Measurements from ENCODE around the gene UQCRH.
"Not testable (repeated sequence)": the region's sequence is repeated elsewhere in the genome, so short reads cannot be mapped to it uniquely, and the experiment has no call there.

Gene UQCRH

DNA sequence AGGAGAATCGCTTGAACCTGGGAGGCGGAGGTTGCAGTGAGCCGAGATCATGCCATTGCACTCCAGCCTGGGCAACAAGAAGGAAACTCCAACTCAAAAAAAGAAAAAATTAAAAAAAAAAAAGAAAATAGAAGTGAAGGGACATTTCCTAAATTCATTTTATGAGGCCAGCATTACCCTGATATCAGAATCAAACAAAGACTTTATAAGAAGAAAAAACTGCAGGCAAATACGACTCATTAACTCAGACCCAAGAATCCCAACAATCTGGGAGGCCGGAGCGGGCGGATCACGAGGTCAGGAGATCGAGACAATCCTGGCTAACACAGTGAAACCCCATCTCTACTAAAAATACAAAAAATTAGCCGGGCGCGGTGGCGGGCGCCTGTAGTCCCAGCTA is 33.9 kb downstream of the UQCRH start:
- not testable (repeated sequence) for DNase-seq

DNA sequence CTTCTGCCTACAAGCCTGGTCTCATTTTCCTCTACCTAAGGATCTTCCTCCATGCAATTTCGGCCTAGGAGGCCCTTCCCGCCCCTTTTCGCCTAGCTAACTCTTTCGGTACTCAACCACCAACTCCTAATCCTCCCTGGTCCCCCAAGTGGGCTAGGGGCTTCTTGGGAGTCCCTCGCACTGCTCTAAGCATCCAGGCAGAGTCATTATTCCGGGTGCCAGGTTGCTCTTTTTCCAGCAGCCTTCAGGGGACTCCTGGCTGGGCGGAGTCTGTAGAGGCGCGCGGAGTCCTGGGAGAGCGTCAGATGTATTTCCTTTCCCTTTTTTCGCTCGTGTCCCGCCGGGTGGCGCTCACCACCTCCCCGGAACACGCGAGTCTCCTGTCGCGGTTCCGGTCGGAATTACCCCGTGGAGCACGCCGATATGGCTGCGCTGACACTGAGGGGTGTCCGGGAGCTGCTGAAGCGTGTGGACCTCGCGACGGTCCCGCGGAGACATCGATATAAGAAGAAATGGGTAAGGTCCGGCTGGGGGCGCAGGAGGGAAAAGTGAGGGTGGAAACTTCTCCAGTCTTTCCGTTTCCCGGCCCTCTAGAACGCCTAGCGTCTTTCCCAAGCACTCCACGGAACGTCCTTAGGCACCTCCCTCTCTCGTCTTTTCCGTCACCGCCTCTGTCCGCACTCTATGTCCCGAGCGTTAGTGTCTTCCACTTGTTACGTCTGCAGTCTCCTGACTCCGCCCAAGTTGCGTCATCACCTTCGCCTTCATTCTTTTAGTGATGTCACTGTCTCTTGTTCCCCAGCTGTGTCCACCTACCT is 37.1 kb downstream of the UQCRH start, which contains the start of gene NSUN4:
Gene NSUN4, plus strand, starts transcription at position 404 of the 818 bp plus-strand sequence. Its CDS starts 20 bp downstream, at position 424.
- DNase-seq: peak; percentile 82

DNA sequence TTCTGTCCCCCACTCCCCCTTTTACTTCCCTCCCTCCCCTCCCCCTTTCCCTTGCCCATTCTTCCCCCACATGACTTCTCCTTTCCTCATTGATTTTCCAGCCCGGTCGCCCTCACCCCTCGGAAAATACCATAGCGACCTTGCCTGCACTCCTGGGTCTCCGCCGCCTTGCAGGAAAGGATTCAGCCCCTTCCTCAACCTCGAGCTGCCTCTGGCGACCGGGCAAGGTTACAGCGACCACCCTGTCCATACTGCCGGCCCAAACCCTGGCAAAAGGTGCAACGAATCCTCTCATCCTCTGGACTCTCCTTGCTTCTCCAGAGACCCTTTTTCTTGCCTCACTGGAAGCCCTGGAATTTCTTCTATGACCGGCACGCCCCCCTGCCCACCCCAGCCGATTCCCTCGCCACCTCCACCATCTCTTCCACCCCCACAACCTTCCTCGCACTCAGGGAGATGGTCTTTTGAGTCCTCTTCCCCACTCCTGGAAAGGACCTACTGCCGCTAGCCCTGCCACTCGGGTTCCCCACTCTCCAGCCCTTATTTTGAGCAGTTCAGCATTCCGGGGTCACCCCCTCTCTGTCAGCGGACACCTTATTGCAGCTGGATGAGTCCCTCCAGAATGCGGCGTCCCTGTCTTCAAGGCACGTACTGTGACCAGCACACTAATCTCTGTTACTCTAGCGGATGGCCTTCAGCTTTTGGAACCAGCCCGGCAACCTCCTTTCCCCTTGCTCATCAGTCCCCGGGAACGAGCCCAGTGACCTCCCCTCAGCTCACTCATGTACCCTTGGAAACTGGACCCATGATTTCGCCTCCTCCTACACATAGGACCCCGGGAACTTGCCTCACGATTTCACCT is 38.0 kb downstream of the UQCRH start:
- no peak for DNase-seq

- DNase-seq: peak; percentile 10
Observed at GRCh38 chr1:46342084-46342656, 38.7 kb downstream of the UQCRH start.

DNA sequence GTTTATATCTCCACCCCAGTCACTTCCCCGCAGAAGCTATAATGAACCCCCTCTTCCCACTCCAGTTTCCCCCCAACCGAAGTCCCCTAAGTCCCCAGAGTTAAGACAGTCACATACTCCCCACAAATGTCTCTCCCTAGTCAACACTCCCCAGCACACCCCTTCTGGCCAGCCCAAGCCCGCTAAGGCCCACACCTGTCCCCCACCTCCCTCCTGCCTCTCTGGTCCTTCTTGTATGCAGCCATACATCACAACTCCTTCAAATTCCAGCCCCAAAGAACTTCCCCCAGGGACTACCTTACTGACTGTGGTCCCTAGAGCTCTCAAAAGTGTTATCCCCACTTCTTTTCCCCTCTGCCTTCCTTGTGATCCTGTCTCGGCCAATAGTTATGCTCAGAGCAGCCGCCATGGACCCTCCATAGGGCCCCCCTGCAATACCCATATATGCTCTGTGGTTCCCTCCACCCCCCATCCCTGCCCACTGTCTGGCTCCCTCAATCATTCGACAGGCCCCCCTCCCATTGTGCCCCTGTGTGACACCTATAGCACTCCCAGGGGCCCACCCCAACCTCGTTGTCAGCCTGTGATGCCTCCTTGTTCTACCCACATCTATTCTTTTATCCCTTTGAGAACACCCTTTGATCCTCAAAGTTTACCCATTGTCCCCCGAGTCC is 39.3 kb downstream of the UQCRH start:
- DNase-seq: no peak

DNA sequence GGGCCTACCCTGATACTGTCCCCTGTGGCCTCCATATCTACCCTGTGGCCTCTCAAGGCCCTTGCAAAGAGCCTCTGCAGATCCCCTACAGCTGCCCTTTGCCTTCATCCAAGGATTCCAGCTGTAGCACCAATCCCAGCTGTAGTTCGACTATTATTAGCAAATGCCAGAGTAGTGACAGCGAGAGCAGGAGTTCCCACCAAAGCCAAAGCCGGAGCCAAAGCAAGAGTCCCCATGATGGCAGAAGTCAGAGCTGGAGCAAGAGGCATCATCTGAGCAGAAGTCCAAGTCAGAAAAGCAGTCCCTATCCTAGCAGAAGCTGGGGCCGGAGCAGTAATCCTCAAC is 39.8 kb downstream of the UQCRH start:
- DNase-seq: no peak

GRCh38 chr1:46343705-46344104 is 40.2 kb downstream of the UQCRH start:
- DNase-seq: no peak

GRCh38 chr1:46344481-46344880 is 41.0 kb downstream of the UQCRH start:
- no peak for DNase-seq

- DNase-seq: no peak
Observed at GRCh38 chr1:46345281-46345680, 41.8 kb downstream of the UQCRH start.

DNA sequence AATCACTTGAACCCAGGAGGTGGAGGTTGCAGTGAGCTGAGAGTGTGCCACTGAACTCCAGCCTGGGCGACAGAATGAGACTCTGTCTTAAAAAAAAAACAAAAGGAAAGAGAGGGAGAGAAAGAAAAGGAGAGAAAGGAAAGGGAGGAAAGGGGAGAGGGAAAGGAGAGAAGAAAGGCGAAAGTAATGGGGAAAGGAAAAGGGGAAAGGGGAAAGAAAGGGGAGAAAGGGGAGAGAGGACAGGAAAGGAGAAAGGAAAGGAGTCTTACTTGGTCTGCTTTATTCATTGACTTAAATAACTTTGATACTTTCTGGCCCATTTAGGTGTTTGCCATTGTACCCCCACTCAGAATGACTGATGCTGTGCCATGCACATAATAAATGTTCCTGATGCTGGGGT is 48.9 kb downstream of the UQCRH start:
- DNase-seq: no peak

GRCh38 chr1:46355920-46356319 is 52.4 kb downstream of the UQCRH start:
- DNase-seq: not testable (repeated sequence)

GRCh38 chr1:46362158-46362557 is 58.7 kb downstream of the UQCRH start:
- DNase-seq: no peak

- DNase-seq: no peak
Observed at GRCh38 chr1:46363121-46363520, 59.6 kb downstream of the UQCRH start.

GRCh38 chr1:46364612-46365011 is 61.1 kb downstream of the UQCRH start:
- no peak for DNase-seq

DNA sequence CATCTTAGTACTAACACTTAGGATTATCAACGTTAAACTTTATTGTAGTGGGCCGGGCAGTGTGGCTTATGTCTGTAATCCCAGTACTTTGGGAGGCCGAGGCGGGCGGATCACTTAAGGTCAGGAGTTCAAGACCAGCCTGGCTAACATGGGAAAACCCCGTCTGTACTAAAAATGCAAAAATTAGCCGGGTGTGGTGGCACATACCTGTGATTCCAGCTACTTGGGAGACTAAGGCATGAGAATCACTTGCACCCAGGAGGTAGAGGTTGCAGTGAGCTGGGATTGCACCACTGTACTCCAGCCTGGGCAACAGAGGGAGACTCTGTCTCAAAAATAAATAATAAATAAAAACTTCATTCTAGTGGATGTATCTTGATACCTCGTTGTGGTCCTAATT is 62.3 kb downstream of the UQCRH start:
- not testable (repeated sequence) for DNase-seq

All from CD4-positive, alpha-beta T cell treated with Interleukin-4 for 4 hours (primary cell).